Transverse colon (tissue), 4 donors: ENCODE results near the gene LY6G6C. TPM values are rescaled to one million over a fixed set of nuclear protein-coding genes. Genes with fewer than 3 reads are reported as not detected.

ENCODE experiments used
- DNase-seq: peaks from one replicate; pipeline ENCODE4 v3.0.0-alpha.2; 2019
- H3K27ac ChIP-seq, 4 donors: fragments of 200-600 bp; sonication (generic); 2 replicates each; pipeline ENCODE4 v1.5.1; 2016 to 2018; ENCODE audit warnings: inconsistent platforms in 4 of 4
- H3K27me3 ChIP-seq: fragments of 200-600 bp; sonication (generic); 2 replicates; pipeline ENCODE4 v1.5.1; 2017; ENCODE audit warnings: inconsistent platforms
- H3K36me3 ChIP-seq, 4 donors: fragments of 200-600 bp; sonication (generic); 2 replicates each; pipeline ENCODE4 v1.5.1; 2017 to 2019; ENCODE audit warnings: inconsistent platforms in 4 of 4
- H3K4me1 ChIP-seq, 4 donors: fragments of 200-600 bp; sonication (generic); 2 replicates each; pipeline ENCODE4 v1.5.1; 2017 to 2020; ENCODE audit warnings: inconsistent platforms in 4 of 4
- H3K4me3 ChIP-seq, 4 donors: fragments of 200-600 bp; sonication (generic); 1 replicate in 1 of 4; 2 replicates in 3 of 4; pipeline versions ENCODE4 v1.5.1 to v1.6.1; 2017 to 2019; ENCODE audit warnings: inconsistent platforms in 4 of 4
- H3K9me3 ChIP-seq, 2 donors: fragments of 200-600 bp; sonication (generic); 2 replicates each; pipeline ENCODE4 v1.5.1; 2017 to 2019; ENCODE audit warnings: inconsistent platforms in 2 of 2
- EP300 ChIP-seq: sonication (generic); formaldehyde crosslinking; IDR thresholded peaks from one replicate; pipeline ENCODE4 v1.6.1; 2017; ENCODE audit warnings: antibody characterized with exemption, low read depth
- POLR2A ChIP-seq: fragments of 450-650 bp; IDR thresholded peaks from one replicate; pipeline ENCODE4 v1.6.1; 2016; ENCODE audit warnings: antibody characterized with exemption, mild to moderate bottlenecking, moderate library complexity
- POLR2AphosphoS5 ChIP-seq, 3 donors: sonication (generic); formaldehyde crosslinking; IDR thresholded peaks; one replicate each; pipeline ENCODE4 v1.6.1; 2016; ENCODE audit warnings: antibody characterized with exemption in 3 of 3
- whole genome bisulfite sequencing, 2 donors: methylation state at CpG; one replicate each; pipeline ENCODE4 v1.1.5; 2018; ENCODE audit warnings: low coverage in 1 of 2; 5-methylcytosine and 5-hydroxymethylcytosine counted together
- in situ Hi-C, 4 donors: fragments of 200-750 bp; cut with MboI; loops; one replicate each; pipeline versions ENCODE4 v1.15.0 to v1.15.1; 2017; ENCODE audit warnings: low sequenced_read_pairs in 3 of 4, low pct_ligation_motif_present in 1 of 4, low pct_unique_long_range_greater_than_20kb in 1 of 4
- intact Hi-C: fragments of 100-400 bp; cut with DNase I; formaldehyde crosslinking; loops from one replicate; pipeline ENCODE4 v1.15.1; 2023; ENCODE audit warnings: low total_unique reads
- total RNA-seq, 4 donors: library from RNA; depleted of rRNA; stranded (reverse); fragments of >200 nt; gene quantifications; one replicate each; pipeline ENCODE4 v1.1.0, GENCODE V29; 2016
- TF ChIP-seq, protein P1 (sequence below), 5 experiments: fragments of 200-600 bp in 3 of 5; fragments of 450-650 bp in 2 of 5; sonication (generic) in 3 of 5; IDR thresholded peaks; 1 replicate in 2 of 5; 2 replicates in 3 of 5; pipeline ENCODE4 v1.5.1; 2016 to 2017; ENCODE audit warnings: antibody characterized with exemption in 5 of 5, inconsistent platforms in 3 of 5, mild to moderate bottlenecking in 2 of 5, moderate library complexity in 1 of 5

The LY6G6C gene
- total RNA-seq, 4 donors from 2014 or later, result not detected

DNA sequence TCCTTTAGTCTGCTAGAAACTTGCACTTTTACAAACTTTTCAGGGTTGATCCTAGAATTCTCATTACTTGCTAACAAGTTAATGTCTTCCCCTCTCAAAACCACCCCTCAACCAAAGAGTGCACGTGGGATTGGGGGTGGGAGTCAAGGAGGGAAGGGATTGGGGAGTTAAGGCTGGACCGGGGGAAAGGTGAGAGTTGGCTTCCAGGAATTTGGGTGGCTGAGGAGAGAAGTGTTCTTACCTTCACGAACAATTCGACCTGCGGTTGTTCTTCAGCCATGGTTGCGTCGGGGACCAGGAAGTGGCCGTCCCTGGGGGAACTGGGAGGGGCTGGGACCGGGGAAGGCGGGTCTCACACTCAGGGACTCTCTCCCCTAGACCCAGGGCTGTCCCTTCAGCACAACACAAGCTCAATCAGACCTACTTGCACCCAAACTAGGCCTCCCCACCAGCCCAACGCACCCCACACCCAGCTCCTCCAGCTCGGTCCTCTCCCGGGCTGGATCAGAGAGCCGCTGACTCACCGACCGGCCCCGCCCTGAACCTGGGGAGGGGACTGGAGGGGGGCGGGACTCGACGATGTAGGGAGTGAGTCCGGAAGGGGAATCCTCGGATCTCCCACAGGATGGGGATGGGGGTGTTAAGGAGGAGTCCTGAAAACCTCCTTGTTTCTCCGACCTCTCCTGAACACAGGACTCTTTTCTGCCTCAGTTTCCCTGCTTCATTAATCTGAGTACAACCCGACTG, 14.6 kb upstream of the LY6G6C start, which contains the start of gene CLIC1:
Gene CLIC1, minus strand, starts transcription at position 510 of the 747 bp plus-strand sequence. Its CDS starts 230 bp downstream, at position 280.
- Histone ChIP-seq H3K36me3 (peaks cover 0 to 28% (median 11%) of the 10 kb centered on the region in 4 donors), H3K27ac (peak within 1 kb of the TSS; percentile 96 to 99 (median 98)), H3K27me3 (no peaks in the 10 kb centered on the region), H3K4me1 (peaks cover 23 to 69% (median 55%) of the 10 kb centered on the region in 4 donors), H3K4me3 (peak within 1 kb of the TSS; percentile 56 to 91 (median 75)), H3K9me3 (no peaks in the 10 kb centered on the region)
- peak; percentile 93 for DNase-seq
- WGBS, 2 donors, result 0 to 1% methylated on average over 5 to 22 of the region's 24 CpGs
- TF ChIP-seq POLR2A, result peak; percentile 98
- peak; percentile 97 to 98 (median 98) for TF ChIP-seq POLR2AphosphoS5 (IDR thresholded peaks at IDR 0.05)
- TF ChIP-seq, protein P1, sequence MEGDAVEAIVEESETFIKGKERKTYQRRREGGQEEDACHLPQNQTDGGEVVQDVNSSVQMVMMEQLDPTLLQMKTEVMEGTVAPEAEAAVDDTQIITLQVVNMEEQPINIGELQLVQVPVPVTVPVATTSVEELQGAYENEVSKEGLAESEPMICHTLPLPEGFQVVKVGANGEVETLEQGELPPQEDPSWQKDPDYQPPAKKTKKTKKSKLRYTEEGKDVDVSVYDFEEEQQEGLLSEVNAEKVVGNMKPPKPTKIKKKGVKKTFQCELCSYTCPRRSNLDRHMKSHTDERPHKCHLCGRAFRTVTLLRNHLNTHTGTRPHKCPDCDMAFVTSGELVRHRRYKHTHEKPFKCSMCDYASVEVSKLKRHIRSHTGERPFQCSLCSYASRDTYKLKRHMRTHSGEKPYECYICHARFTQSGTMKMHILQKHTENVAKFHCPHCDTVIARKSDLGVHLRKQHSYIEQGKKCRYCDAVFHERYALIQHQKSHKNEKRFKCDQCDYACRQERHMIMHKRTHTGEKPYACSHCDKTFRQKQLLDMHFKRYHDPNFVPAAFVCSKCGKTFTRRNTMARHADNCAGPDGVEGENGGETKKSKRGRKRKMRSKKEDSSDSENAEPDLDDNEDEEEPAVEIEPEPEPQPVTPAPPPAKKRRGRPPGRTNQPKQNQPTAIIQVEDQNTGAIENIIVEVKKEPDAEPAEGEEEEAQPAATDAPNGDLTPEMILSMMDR (IDR thresholded peaks at IDR 0.05), result no peak
- TF ChIP-seq EP300, result no peak
- intact Hi-C loops, result no loop called here
- in situ Hi-C loops, result loop anchor here in 1 of 4 donors (10.0 kb wide), 1 partner anchor 89 kb away; the partner anchor contains the start of gene HSPA1B

DNA sequence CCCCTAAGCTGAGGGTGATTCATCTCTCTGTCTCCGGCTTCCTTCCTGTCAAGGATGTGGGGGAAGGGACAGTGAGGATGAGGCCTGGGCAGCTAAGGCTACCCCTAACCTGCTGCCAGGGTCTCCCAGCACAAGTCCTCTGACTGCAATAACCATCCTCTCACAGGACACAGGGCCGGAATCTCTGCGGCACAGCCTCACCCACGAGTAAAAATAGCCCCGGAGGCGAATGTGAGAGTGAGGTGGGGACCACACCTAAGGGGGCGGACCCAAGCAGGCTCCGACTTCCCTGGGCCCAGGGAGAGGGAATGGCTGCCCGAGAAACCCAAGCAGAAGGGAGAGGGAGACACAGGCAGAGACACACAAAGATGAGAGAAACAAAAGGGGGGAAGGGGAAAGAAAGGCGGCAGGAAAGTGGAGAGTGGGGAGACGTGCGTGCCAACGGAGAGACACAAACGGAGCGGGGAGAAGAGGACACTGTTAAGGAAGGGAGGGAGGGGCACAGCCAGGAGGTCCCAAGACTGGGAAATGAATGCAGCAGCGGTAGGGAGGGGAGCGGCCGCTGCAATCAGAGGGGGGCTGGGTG, 13.4 kb upstream of the LY6G6C start:
- 1% methylated on average over 18 of the region's 18 CpGs; no CpG with 5 or more reads in 1 of the 2 donors for WGBS, 2 donors
- peak overlapping the region; percentile 56 to 91 (median 75) for H3K4me3 ChIP-seq
- no peaks in the 10 kb centered on the region for H3K9me3 ChIP-seq
- intact Hi-C loops, result no loop called here
- in situ Hi-C loops, result loop anchor here in 1 of 4 donors (10.0 kb wide), 1 partner anchor 90 kb away; the partner anchor contains the start of gene HSPA1B
- H3K36me3 ChIP-seq, result peaks cover 0 to 28% (median 13%) of the 10 kb centered on the region in 4 donors
- no peaks in the 10 kb centered on the region for H3K27me3 ChIP-seq
- H3K4me1 ChIP-seq, result peaks cover 23 to 65% (median 52%) of the 10 kb centered on the region in 4 donors
- DNase-seq, result peak; percentile 84
- H3K27ac ChIP-seq, result peak overlapping the region; percentile 96 to 99 (median 98)
- TF ChIP-seq POLR2A, result peak; percentile 81
- TF ChIP-seq POLR2AphosphoS5 (IDR thresholded peaks at IDR 0.05), result peak; percentile 66 to 81 (median 67)
- TF ChIP-seq EP300, result no peak

DNA sequence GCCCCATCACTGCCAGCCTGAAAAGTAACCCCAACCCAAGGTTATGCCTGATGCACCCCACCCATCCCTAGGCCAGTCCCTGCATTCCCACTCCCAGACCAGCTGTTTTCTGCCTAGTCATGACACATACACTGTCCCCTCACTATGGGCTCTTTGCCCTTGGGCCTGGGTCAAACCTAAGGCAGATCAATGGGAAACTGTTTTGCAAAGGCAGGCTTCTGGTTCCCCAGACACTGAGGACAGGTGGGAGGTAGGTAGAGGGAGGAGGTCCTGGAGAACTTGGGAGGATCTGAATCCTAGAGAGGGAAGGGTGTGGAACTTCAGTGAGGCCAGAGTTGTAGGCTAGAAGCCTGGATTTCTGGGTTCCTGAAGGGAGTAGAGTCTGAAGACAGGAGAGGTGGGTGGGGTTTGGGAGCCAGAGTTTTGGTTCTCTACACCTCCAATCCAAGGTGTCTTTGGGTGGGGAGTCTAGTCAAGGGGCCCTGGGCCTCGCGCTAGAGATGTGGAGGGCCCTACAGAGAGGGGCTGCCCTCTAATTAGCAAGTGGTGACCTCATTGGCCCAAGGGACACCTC, 12.8 kb upstream of the LY6G6C start:
- intact Hi-C loops (no loop called here), in situ Hi-C loops (loop anchor here in 1 of 4 donors (10.0 kb wide), 1 partner anchor 90 kb away; the partner anchor contains the start of gene HSPA1B)
- H3K27ac ChIP-seq, result peak overlapping the region; percentile 96 to 99 (median 98)
- 22% methylated on average over 2 of the region's 2 CpGs; no CpG with 5 or more reads in 1 of the 2 donors for WGBS, 2 donors
- TF ChIP-seq POLR2AphosphoS5 (IDR thresholded peaks at IDR 0.05) (no peak), EP300 (no peak), POLR2A (no peak)
- TF ChIP-seq, protein P1 (IDR thresholded peaks at IDR 0.05), result no peak
- H3K9me3 ChIP-seq, result no peaks in the 10 kb centered on the region
- H3K27me3 ChIP-seq, result no peaks in the 10 kb centered on the region
- H3K4me3 ChIP-seq, result peak overlapping the region; percentile 56 to 91 (median 75)
- DNase-seq, result no peak
- peaks cover 22 to 64% (median 50%) of the 10 kb centered on the region in 4 donors for H3K4me1 ChIP-seq
- peaks cover 0 to 28% (median 13%) of the 10 kb centered on the region in 4 donors for H3K36me3 ChIP-seq

DNA sequence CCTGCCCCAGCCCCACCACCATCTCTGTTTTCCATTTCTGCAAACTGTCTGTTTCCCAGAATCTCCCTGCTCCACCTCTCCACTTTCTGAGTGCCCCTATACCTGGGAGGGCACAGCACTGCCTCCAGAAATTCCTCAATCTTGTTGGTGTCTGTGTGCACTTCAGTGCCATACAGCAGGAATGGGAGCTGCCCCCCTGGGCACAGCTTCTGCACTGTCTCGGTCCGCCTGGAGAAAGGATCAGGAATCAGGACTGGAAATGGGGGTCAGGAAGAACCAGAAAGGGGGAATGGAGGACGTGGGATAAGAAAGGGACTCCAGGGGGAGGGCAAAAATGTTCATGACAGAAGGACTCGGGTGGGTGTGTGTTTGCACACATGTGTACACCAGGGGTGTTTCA, 12.2 kb upstream of the LY6G6C start:
- 81 to 83% methylated on average over 3 to 4 of the region's 4 CpGs for WGBS, 2 donors
- DNase-seq, result no peak
- H3K36me3 ChIP-seq, result peaks cover 0 to 28% (median 13%) of the 10 kb centered on the region in 4 donors
- intact Hi-C loops, result no loop called here
- in situ Hi-C loops, result loop anchor here in 1 of 4 donors (10.0 kb wide), 1 partner anchor 91 kb away; the partner anchor contains the start of gene HSPA1B
- H3K27me3 ChIP-seq, result no peaks in the 10 kb centered on the region
- peak overlapping the region in 1 of 4 donors; percentile 77 for H3K4me3 ChIP-seq
- no peaks in the 10 kb centered on the region for H3K9me3 ChIP-seq
- peak overlapping the region; percentile 96 to 99 (median 98) for H3K27ac ChIP-seq
- H3K4me1 ChIP-seq, result peaks cover 20 to 64% (median 50%) of the 10 kb centered on the region in 4 donors
- no peak for TF ChIP-seq POLR2AphosphoS5 (IDR thresholded peaks at IDR 0.05)
- TF ChIP-seq POLR2A, result no peak
- TF ChIP-seq, protein P1 (IDR thresholded peaks at IDR 0.05), result no peak
- no peak for TF ChIP-seq EP300
